ENCODE data around the gene PKP2. TPM values are rescaled to one million over a fixed set of nuclear protein-coding genes. Genes with fewer than 3 reads are reported as not detected.
"Not testable (repeated sequence)": the region's sequence is repeated elsewhere in the genome, so short reads cannot be mapped to it uniquely, and the experiment has no call there.

PKP2 gene
- total RNA-seq, 1 donor from 2014 or later: not detected

DNA sequence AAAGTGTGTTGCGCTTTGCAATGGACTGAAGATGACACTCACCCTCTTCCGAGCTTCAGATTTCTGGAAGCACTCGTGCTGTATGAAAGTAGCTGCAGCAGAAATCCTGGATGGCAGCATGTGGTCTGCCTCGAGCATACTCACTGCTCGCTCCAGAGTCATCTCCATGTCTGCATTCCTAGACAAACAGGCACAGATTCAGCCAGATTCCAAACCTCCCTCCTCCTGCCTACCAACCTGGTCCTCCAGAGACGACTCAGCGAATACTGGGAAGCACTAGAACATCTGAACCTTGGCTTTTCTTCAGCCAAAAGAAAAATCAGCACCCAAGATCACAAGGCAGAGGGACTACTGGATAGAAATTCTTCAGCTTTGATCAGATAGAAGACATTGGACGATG, 27.7 kb downstream of the PKP2 start:
- no peak overlapping the region for H3K4me3 Mint-ChIP-seq
- intact Hi-C loops (cut with micrococcal nuclease): no loop called here
- H3K36me3 Mint-ChIP-seq (ENCODE audit: low read depth): no peaks in the 10 kb centered on the region
- H3K4me1 Mint-ChIP-seq: no peaks in the 10 kb centered on the region
- DNase-seq: no peak
- H3K9me3 Mint-ChIP-seq: no peaks in the 10 kb centered on the region
- H3K27ac Mint-ChIP-seq: no peak overlapping the region
- H3K27me3 Mint-ChIP-seq: no peaks in the 10 kb centered on the region

- no peak overlapping the region for H3K4me3 Mint-ChIP-seq
- H3K27me3 Mint-ChIP-seq: no peaks in the 10 kb centered on the region
- no peak for DNase-seq
- H3K9me3 Mint-ChIP-seq: no peaks in the 10 kb centered on the region
- intact Hi-C loops (cut with micrococcal nuclease): no loop called here
- no peaks in the 10 kb centered on the region for H3K4me1 Mint-ChIP-seq
- no peak overlapping the region for H3K27ac Mint-ChIP-seq
- H3K36me3 Mint-ChIP-seq (ENCODE audit: low read depth): no peaks in the 10 kb centered on the region
Measured at GRCh38 chr12:32864731-32865130, 31.8 kb downstream of the PKP2 start.

- no peak for DNase-seq
- Mint-ChIP-seq H3K4me1 (no peaks in the 10 kb centered on the region), H3K27me3 (no peaks in the 10 kb centered on the region), H3K27ac (no peak overlapping the region), H3K36me3 (ENCODE audit: low read depth) (no peaks in the 10 kb centered on the region), H3K9me3 (no peaks in the 10 kb centered on the region), H3K4me3 (no peak overlapping the region)
- intact Hi-C loops (cut with micrococcal nuclease): no loop called here
Measured at GRCh38 chr12:32863128-32863527, 33.4 kb downstream of the PKP2 start.

DNA sequence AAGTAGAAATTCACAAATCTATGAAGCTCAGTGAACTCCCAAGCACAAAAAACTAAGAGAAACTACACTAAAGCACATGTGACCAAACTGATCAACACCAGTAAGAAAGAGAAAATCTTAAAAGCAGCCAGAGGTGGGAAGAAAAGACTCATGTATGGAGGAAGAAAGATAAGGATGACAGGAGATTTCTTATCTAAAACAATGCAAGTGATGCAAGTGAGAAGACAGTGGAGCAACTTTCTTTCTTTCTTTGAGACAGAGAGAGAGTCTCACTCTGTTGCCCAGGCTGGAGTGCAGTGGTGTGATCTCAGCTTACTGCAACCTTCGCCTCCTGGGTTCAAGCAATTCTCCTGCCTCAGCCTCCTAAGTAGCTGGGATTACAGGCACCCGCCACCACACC, 34.9 kb downstream of the PKP2 start:
- H3K27ac Mint-ChIP-seq; H3K27me3 Mint-ChIP-seq; H3K4me1 Mint-ChIP-seq; H3K4me3 Mint-ChIP-seq; DNase-seq; H3K36me3 Mint-ChIP-seq (ENCODE audit: low read depth); intact Hi-C loops (cut with micrococcal nuclease); H3K9me3 Mint-ChIP-seq: not testable (repeated sequence)

DNA sequence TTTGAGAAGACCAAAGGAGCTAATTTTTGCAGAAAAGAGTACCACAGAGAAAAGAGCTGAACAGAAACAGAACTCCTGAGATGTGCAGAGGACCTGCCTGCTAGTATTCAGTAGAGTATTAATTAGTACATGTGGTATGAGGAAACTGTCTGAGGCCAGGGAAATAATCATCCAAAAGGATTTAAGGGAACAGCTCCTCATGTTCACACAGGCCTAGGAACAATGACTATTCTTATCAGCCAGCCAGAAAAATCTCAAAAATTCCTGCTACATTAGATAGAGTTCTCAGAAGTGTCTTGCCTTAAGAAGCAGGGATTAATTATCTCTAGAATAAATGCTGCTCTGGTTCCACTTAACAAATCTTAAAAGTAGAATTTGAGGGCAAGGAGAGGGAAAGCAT, 36.4 kb downstream of the PKP2 start:
- Mint-ChIP-seq H3K9me3 (no peaks in the 10 kb centered on the region), H3K4me3 (no peak overlapping the region)
- intact Hi-C loops (cut with micrococcal nuclease): no loop called here

GRCh38 chr12:32859389-32859788, 37.2 kb downstream of the PKP2 start:
- no peak overlapping the region for H3K27ac Mint-ChIP-seq
- intact Hi-C loops (cut with micrococcal nuclease): no loop called here
- no peaks in the 10 kb centered on the region for H3K36me3 Mint-ChIP-seq (ENCODE audit: low read depth)

More for the DNA sequence above, 36.4 kb downstream of the PKP2 start:
- H3K27me3 Mint-ChIP-seq: no peaks in the 10 kb centered on the region
- no peak for DNase-seq
- H3K27ac Mint-ChIP-seq: no peak overlapping the region
- no peaks in the 10 kb centered on the region for H3K4me1 Mint-ChIP-seq
- H3K36me3 Mint-ChIP-seq (ENCODE audit: low read depth): no peaks in the 10 kb centered on the region

DNA sequence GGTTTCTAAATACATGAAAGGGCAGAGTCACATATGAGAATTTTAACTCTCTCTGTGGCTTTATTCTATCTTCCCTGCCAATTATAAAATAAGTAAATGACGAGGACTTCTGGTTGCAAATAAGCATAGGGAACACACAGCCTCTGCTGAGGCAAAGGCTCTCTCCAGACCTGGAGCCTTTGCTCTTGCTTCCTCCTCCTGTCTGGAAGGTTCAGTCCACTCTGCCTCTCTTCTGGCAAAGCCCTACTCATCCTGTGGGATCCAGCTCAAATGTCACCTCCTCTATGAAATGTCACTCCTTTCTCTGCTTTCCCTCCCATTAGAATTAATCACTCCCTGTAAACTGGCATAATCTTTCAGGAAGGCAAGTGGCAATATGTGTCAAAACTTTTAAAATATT, 41.9 kb downstream of the PKP2 start:
- no peak for DNase-seq
- H3K27me3 Mint-ChIP-seq: no peaks in the 10 kb centered on the region
- H3K36me3 Mint-ChIP-seq (ENCODE audit: low read depth): no peaks in the 10 kb centered on the region
- H3K27ac Mint-ChIP-seq: no peak overlapping the region
- no peaks in the 10 kb centered on the region for H3K4me1 Mint-ChIP-seq
- intact Hi-C loops (cut with micrococcal nuclease): no loop called here
- H3K4me3 Mint-ChIP-seq: no peak overlapping the region
- H3K9me3 Mint-ChIP-seq: no peaks in the 10 kb centered on the region

More at GRCh38 chr12:32859389-32859788, 37.2 kb downstream of the PKP2 start:
- no peak for DNase-seq
- Mint-ChIP-seq H3K27me3 (no peaks in the 10 kb centered on the region), H3K9me3 (no peaks in the 10 kb centered on the region), H3K4me3 (no peak overlapping the region), H3K4me1 (no peaks in the 10 kb centered on the region)

GRCh38 chr12:32854097-32854496, 42.5 kb downstream of the PKP2 start:
- no peaks in the 10 kb centered on the region for H3K27me3 Mint-ChIP-seq
- H3K27ac Mint-ChIP-seq: no peak overlapping the region
- no peak overlapping the region for H3K4me3 Mint-ChIP-seq
- no peaks in the 10 kb centered on the region for H3K4me1 Mint-ChIP-seq
- H3K9me3 Mint-ChIP-seq: no peaks in the 10 kb centered on the region
- no peak for DNase-seq
- intact Hi-C loops (cut with micrococcal nuclease): no loop called here
- no peaks in the 10 kb centered on the region for H3K36me3 Mint-ChIP-seq (ENCODE audit: low read depth)

DNA sequence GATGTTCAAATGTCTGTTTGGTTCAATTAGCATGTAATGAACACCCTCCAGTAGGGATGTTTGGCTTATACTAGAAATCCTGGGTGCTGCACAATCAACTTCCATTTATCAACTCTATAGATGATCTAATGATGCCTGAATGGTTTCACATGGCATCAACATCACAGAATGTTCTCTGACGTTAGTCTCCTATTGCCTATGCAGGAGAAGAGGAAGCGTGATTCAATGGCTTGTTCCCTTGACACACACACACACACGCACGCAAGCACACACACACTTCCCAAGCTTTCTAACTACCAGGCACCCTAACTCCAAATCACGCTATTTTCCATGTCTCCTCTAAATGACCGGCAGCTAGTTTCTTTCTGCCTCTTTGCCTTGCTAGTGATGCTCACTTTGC, 49.3 kb downstream of the PKP2 start:
- no peaks in the 10 kb centered on the region for H3K27me3 Mint-ChIP-seq
- no peak overlapping the region for H3K27ac Mint-ChIP-seq
- H3K4me3 Mint-ChIP-seq: no peak overlapping the region
- H3K36me3 Mint-ChIP-seq (ENCODE audit: low read depth): no peaks in the 10 kb centered on the region
- H3K9me3 Mint-ChIP-seq: no peaks in the 10 kb centered on the region
- intact Hi-C loops (cut with micrococcal nuclease): no loop called here
- DNase-seq: no peak
- no peaks in the 10 kb centered on the region for H3K4me1 Mint-ChIP-seq

GRCh38 chr12:32846053-32846452, 50.5 kb downstream of the PKP2 start:
- DNase-seq: no peak
- H3K4me3 Mint-ChIP-seq: no peak overlapping the region
- H3K27ac Mint-ChIP-seq: no peak overlapping the region
- no peaks in the 10 kb centered on the region for H3K36me3 Mint-ChIP-seq (ENCODE audit: low read depth)
- no peaks in the 10 kb centered on the region for H3K4me1 Mint-ChIP-seq
- H3K27me3 Mint-ChIP-seq: no peaks in the 10 kb centered on the region
- intact Hi-C loops (cut with micrococcal nuclease): no loop called here
- no peaks in the 10 kb centered on the region for H3K9me3 Mint-ChIP-seq

DNA sequence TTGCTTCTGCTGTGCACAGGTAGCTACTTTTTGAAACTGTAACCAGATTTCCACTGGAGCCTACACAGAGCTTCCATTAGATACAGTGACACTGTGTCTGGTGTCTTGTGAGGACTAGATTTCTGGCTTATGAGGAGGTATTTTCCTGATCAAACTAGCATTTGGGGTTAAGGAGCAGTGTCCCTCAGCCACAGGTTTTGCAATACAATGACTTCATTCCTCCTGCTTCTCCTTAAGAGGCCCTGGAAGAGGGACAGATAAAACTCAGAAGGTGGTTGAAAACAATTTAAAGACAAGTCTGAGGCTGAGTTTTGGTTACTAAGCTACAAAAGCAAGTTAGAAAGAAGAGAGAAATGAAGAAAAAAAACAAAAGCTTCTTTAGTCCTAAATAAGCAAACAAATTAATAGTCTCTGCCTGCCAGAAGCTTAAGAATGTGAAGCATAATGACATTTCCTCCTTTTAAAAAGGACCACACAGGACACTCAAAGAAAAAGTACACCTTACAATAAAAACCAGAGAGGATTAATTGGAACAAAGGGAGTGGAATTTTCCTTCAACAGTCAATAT, 53.0 kb downstream of the PKP2 start:
- no peak overlapping the region for H3K27ac Mint-ChIP-seq
- no peak for DNase-seq
- H3K4me1 Mint-ChIP-seq: no peaks in the 10 kb centered on the region
- H3K27me3 Mint-ChIP-seq: no peaks in the 10 kb centered on the region
- intact Hi-C loops (cut with micrococcal nuclease): no loop called here
- no peaks in the 10 kb centered on the region for H3K9me3 Mint-ChIP-seq
- no peak overlapping the region for H3K4me3 Mint-ChIP-seq
- no peaks in the 10 kb centered on the region for H3K36me3 Mint-ChIP-seq (ENCODE audit: low read depth)

GRCh38 chr12:32841061-32841460, 55.5 kb downstream of the PKP2 start:
- H3K27ac Mint-ChIP-seq: no peak overlapping the region
- H3K4me1 Mint-ChIP-seq: no peaks in the 10 kb centered on the region
- no peak overlapping the region for H3K4me3 Mint-ChIP-seq
- DNase-seq: no peak
- no peaks in the 10 kb centered on the region for H3K27me3 Mint-ChIP-seq
- no peaks in the 10 kb centered on the region for H3K36me3 Mint-ChIP-seq (ENCODE audit: low read depth)
- intact Hi-C loops (cut with micrococcal nuclease): no loop called here
- no peaks in the 10 kb centered on the region for H3K9me3 Mint-ChIP-seq

DNA sequence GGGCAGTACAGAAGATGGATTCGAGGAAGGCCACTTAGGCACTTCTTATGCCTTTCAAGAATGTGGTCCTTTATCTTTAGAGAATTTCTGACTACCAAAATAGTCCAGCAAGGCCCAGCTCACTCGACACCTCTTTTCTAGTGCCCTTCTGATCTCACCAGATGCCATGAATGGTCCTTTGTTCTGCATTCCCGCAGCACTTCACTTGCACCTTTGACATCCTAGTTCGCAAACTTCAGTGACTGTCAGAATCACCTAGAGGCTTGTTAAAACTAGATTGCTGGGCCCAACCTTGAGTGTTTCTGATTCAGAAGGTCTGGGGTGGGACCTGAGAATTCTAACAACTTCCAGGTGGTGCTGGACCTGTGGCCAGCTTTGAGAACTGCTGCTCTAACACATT, 56.7 kb downstream of the PKP2 start:
- Mint-ChIP-seq H3K4me3 (no peak overlapping the region), H3K36me3 (ENCODE audit: low read depth) (no peaks in the 10 kb centered on the region), H3K4me1 (no peaks in the 10 kb centered on the region), H3K27ac (no peak overlapping the region), H3K9me3 (no peaks in the 10 kb centered on the region), H3K27me3 (no peaks in the 10 kb centered on the region)
- intact Hi-C loops (cut with micrococcal nuclease): no loop called here
- no peak for DNase-seq

DNA sequence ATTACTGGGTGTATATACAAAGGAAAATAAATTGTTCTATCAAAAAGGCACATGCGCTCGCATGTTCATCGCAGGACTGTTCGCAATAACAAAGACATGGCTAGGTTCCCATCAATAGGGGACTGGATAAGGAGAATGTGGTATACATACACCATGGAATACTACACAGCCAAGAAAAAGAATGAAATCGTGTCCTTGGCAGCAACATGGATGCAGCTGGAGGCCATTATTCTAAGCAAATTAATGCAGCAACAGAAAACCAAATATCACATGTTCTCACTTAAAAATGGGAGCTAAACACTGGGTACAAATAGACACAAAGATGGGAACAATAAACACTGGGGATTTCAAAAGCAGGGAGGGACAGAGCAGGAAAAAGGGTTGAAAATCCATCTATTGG, 58.6 kb downstream of the PKP2 start:
- no peak for DNase-seq
- H3K36me3 Mint-ChIP-seq (ENCODE audit: low read depth): no peaks in the 10 kb centered on the region
- intact Hi-C loops (cut with micrococcal nuclease): no loop called here
- H3K9me3 Mint-ChIP-seq: no peaks in the 10 kb centered on the region
- no peak overlapping the region for H3K4me3 Mint-ChIP-seq
- H3K27ac Mint-ChIP-seq: no peak overlapping the region
- H3K27me3 Mint-ChIP-seq: peaks cover 2% of the 10 kb centered on the region
- no peaks in the 10 kb centered on the region for H3K4me1 Mint-ChIP-seq

GRCh38 chr12:32836710-32837109, 59.9 kb downstream of the PKP2 start:
- no peaks in the 10 kb centered on the region for H3K9me3 Mint-ChIP-seq

More at GRCh38 chr12:32836710-32837109, 59.9 kb downstream of the PKP2 start:
- DNase-seq: no peak
- Mint-ChIP-seq H3K27me3 (peaks cover 2% of the 10 kb centered on the region), H3K36me3 (ENCODE audit: low read depth) (no peaks in the 10 kb centered on the region), H3K4me3 (no peak overlapping the region), H3K4me1 (no peaks in the 10 kb centered on the region), H3K27ac (no peak overlapping the region)
- intact Hi-C loops (cut with micrococcal nuclease): no loop called here

Measured in activated CD4-positive, alpha-beta T cell treated with anti-CD3 and anti-CD28 coated beads, Interleukin-2, amount 10 ng/mL, durations not matched to agents 24 days and 14 days (primary cell).